Neuronal stem cell (in vitro differentiated cells): Measurements from ENCODE around the gene JAKMIP1. TPM values are rescaled to one million over a fixed set of nuclear protein-coding genes. Genes with fewer than 3 reads are reported as not detected.
A peak's percentile ranks its signal among the peaks of the same experiment; 100 is the strongest.

Experiments
- DNase-seq: peaks from one replicate; pipeline ENCODE4 v3.0.0-alpha.2; 2013; ENCODE audit warnings: low spot score
- H2AFZ ChIP-seq: one replicate; pipeline ENCODE4 v1.6.1; 2013; ENCODE audit warnings: mild to moderate bottlenecking, low read length, inconsistent platforms
- H2AK5ac ChIP-seq: 2 replicates; pipeline ENCODE4 v1.6.1; 2013; ENCODE audit warnings: low read depth, mild to moderate bottlenecking, inconsistent platforms, low read length, moderate library complexity, mixed read lengths
- H2BK120ac ChIP-seq: 2 replicates; pipeline ENCODE4 v1.6.1; 2013; ENCODE audit warnings: low read depth, mild to moderate bottlenecking, inconsistent platforms, low read length, moderate library complexity, mixed read lengths
- H2BK12ac ChIP-seq: one replicate; pipeline ENCODE4 v1.6.1; 2013; ENCODE audit warnings: low read length, inconsistent platforms
- H2BK15ac ChIP-seq: 2 replicates; pipeline ENCODE4 v1.6.1; 2013; ENCODE audit warnings: mild to moderate bottlenecking, low read length, inconsistent platforms, mixed read lengths
- H2BK5ac ChIP-seq: one replicate; pipeline ENCODE4 v1.6.1; 2013; ENCODE audit warnings: inconsistent platforms, mild to moderate bottlenecking, low read length, moderate library complexity
- H3K14ac ChIP-seq: one replicate; pipeline ENCODE4 v1.6.1; 2013; ENCODE audit warnings: low read length, inconsistent platforms
- H3K18ac ChIP-seq: 2 replicates; pipeline ENCODE4 v1.6.1; 2013; ENCODE audit warnings: low read length, inconsistent platforms
- H3K23ac ChIP-seq: 2 replicates; pipeline ENCODE4 v1.6.1; 2013; ENCODE audit warnings: low read depth, mild to moderate bottlenecking, mixed read lengths, low read length, inconsistent platforms; ENCODE audit not compliant: poor library complexity
- H3K27ac ChIP-seq: replicated peaks from 3 replicates; pipeline ENCODE4 v1.5.1; 2013; ENCODE audit warnings: low read length, inconsistent platforms
- H3K27me3 ChIP-seq, 3 experiments: 2 replicates each; pipeline ENCODE4 v1.6.1; 2013; ENCODE audit warnings: low read length in 3 of 3, mild to moderate bottlenecking in 2 of 3, inconsistent platforms in 1 of 3, low read depth in 1 of 3, mixed read lengths in 1 of 3, moderate library complexity in 1 of 3; ENCODE audit not compliant: control insufficient read depth in 3 of 3, insufficient read depth in 3 of 3
- H3K36me3 ChIP-seq, 2 donors: replicated peaks in 1 of 2; 2 replicates each; pipeline ENCODE4 v1.6.1; 2013; ENCODE audit warnings: low read length in 2 of 2; ENCODE audit not compliant: control insufficient read depth in 2 of 2, insufficient read depth in 2 of 2
- H3K4ac ChIP-seq: 2 replicates; pipeline ENCODE4 v1.6.1; 2013; ENCODE audit warnings: inconsistent platforms, mild to moderate bottlenecking, low read length, moderate library complexity
- H3K4me1 ChIP-seq, 2 donors: 1 replicate in 1 of 2; 2 replicates in 1 of 2; pipeline ENCODE4 v1.6.1; 2013; ENCODE audit warnings: low read length in 2 of 2, low read depth in 1 of 2; ENCODE audit not compliant: control insufficient read depth in 2 of 2, insufficient read depth in 1 of 2
- H3K4me2 ChIP-seq: one replicate; pipeline ENCODE4 v1.6.1; 2013; ENCODE audit warnings: mild to moderate bottlenecking, low read length, inconsistent platforms; ENCODE audit not compliant: insufficient read depth, poor library complexity, severe bottlenecking
- H3K4me3 ChIP-seq, 2 donors: 2 replicates each; pipeline ENCODE4 v1.5.1; 2013; ENCODE audit warnings: low read length in 2 of 2, mild to moderate bottlenecking in 2 of 2, inconsistent platforms in 1 of 2, moderate library complexity in 1 of 2
- H3K79me1 ChIP-seq: one replicate; pipeline ENCODE4 v1.6.1; 2013; ENCODE audit warnings: low read depth, mild to moderate bottlenecking, inconsistent platforms, low read length, moderate library complexity
- H3K9ac ChIP-seq: one replicate; pipeline ENCODE4 v1.6.1; 2013; ENCODE audit warnings: mild to moderate bottlenecking, low read depth, low read length, inconsistent platforms; ENCODE audit not compliant: poor library complexity
- H3K9me3 ChIP-seq, 2 donors: replicated peaks in 1 of 2; 2 replicates each; pipeline versions ENCODE3 to v1.6.1; 2013; ENCODE audit warnings: low read length in 2 of 2, mild to moderate bottlenecking in 2 of 2, inconsistent platforms in 1 of 2, low read depth in 1 of 2, mixed read lengths in 1 of 2, moderate library complexity in 1 of 2; ENCODE audit not compliant: control insufficient read depth in 2 of 2, insufficient read depth in 1 of 2
- H4K8ac ChIP-seq: one replicate; pipeline ENCODE4 v1.6.1; 2013; ENCODE audit warnings: low read depth, mild to moderate bottlenecking, inconsistent platforms, low read length, moderate library complexity
- H4K91ac ChIP-seq: one replicate; pipeline ENCODE4 v1.6.1; 2013; ENCODE audit warnings: low read length, low read depth, mild to moderate bottlenecking, inconsistent platforms; ENCODE audit not compliant: poor library complexity
- WGBS, 2 donors: extraction: QIAGEN DNeasy Blood & Tissue Kit; methylation state at CpG; one replicate each; pipeline ENCODE4 v1.1.7; 2013; ENCODE audit warnings: missing lambda C conversion rate in 2 of 2, mixed read lengths in 1 of 2; ENCODE audit not compliant: insufficient read length in 2 of 2, insufficient replicate concordance in 1 of 2; ENCODE audit errors: extremely low coverage in 2 of 2; 5-methylcytosine and 5-hydroxymethylcytosine counted together
- polyA plus RNA-seq, 2 experiments: library from polyadenylated mRNA; stranded (reverse); fragments of 200-250 nt; gene quantifications; one replicate each; pipeline ENCODE4 v1.2.3, GENCODE V29; 2013

Gene JAKMIP1
- polyA plus RNA-seq (2013, experiment 1 of 2) = 2.2 TPM
- 2.1 TPM for polyA plus RNA-seq (2013, experiment 2 of 2)

- peak within 1 kb of the TSS; percentile 48 to 87 for H3K4me3 ChIP-seq
- H3K23ac ChIP-seq = peak within 1 kb of the TSS; percentile 85
- H4K91ac ChIP-seq = no peak within 1 kb of the TSS
- peak within 1 kb of the TSS; percentile 98 for H3K4me2 ChIP-seq
- peaks cover 3 to 5% of the 10 kb centered on the region in 2 donors for H3K9me3 ChIP-seq
- H3K27me3 ChIP-seq = peaks cover 0 to 60% (median 7%) of the 10 kb centered on the region in 3 experiments
- peak within 1 kb of the TSS; percentile 38 for H2BK15ac ChIP-seq
- H3K18ac ChIP-seq = peak within 1 kb of the TSS; percentile 88
- H2BK120ac ChIP-seq = peak within 1 kb of the TSS; percentile 35
- no peaks in the 10 kb centered on the region for H3K36me3 ChIP-seq
- peak within 1 kb of the TSS; percentile 27 for H4K8ac ChIP-seq
- peak within 1 kb of the TSS; percentile 84 for H3K9ac ChIP-seq
- peak within 1 kb of the TSS; percentile 14 for H2BK12ac ChIP-seq
- H3K14ac ChIP-seq = peak within 1 kb of the TSS; percentile 39
- peak; percentile 85 for DNase-seq
- no peak within 1 kb of the TSS for H3K27ac ChIP-seq
- H2AFZ ChIP-seq = peak within 1 kb of the TSS; percentile 98
- no CpG with 5 or more reads among the region's 107 CpGs for WGBS, 2 donors
- H3K4me1 ChIP-seq = peaks cover 3 to 15% of the 10 kb centered on the region in 2 donors
- H2AK5ac ChIP-seq = peak within 1 kb of the TSS; percentile 77
- H3K79me1 ChIP-seq = no peaks in the 10 kb centered on the region
- H2BK5ac ChIP-seq = peak within 1 kb of the TSS; percentile 96
- no peak within 1 kb of the TSS for H3K4ac ChIP-seq
Measured at GRCh38 chr4:6200011-6200921, at the start of gene JAKMIP1. Gene JAKMIP1 (minus strand): TSS chr4:6200549. CDS start chr4:6112850, 87,699 bp downstream.

DNA sequence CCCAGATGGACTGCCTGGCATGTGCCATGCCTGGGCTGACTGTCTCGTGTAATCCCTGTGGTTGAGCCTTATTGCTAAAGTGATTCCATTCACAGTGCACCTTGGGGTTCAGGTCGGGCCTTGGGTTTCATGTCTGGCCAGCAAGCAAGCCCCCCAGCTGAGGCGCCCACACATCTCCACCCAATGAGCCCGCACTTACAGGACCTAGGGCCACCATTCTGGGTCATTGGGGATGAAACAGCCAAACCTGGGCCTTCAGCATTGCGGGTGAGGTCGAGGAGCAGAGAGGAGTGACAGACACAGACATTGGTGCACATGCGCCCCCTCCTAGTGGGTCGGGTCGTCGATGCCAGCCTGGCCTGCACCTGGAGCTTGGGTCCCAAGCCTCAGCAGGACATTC, 48.0 kb upstream of the JAKMIP1 start:
- Histone ChIP-seq H3K18ac (no peak overlapping the region), H2AK5ac (peak overlapping the region; percentile 51), H3K79me1 (peaks cover 2% of the 10 kb centered on the region), H3K4me1 (no peaks in the 10 kb centered on the region), H3K9me3 (peaks cover 0 to 14% of the 10 kb centered on the region in 2 donors), H3K36me3 (no peaks in the 10 kb centered on the region), H3K4me3 (no peak overlapping the region), H2AFZ (no peak overlapping the region), H4K8ac (no peak overlapping the region), H3K9ac (no peak overlapping the region), H3K4me2 (no peak overlapping the region), H2BK15ac (no peak overlapping the region), H2BK12ac (no peak overlapping the region), H3K4ac (no peak overlapping the region), H4K91ac (no peak overlapping the region), H3K27me3 (peaks cover 0 to 38% (median 0%) of the 10 kb centered on the region in 3 experiments), H2BK120ac (no peak overlapping the region), H3K23ac (no peak overlapping the region), H3K14ac (peak overlapping the region; percentile 26), H3K27ac (no peak overlapping the region), H2BK5ac (no peak overlapping the region)
- WGBS, 2 donors = no CpG with 5 or more reads among the region's 10 CpGs
- DNase-seq = no peak

- Histone ChIP-seq H2AFZ (no peak overlapping the region), H3K4me3 (no peak overlapping the region), H2BK15ac (no peak overlapping the region), H3K14ac (peak overlapping the region; percentile 50), H3K9ac (no peak overlapping the region), H3K4me2 (no peak overlapping the region), H3K36me3 (no peaks in the 10 kb centered on the region), H2BK12ac (no peak overlapping the region), H4K91ac (no peak overlapping the region), H3K79me1 (peaks cover 2% of the 10 kb centered on the region), H3K27ac (no peak overlapping the region), H3K18ac (peak overlapping the region; percentile 69), H3K4ac (no peak overlapping the region), H2BK5ac (no peak overlapping the region), H2AK5ac (peak overlapping the region; percentile 54), H3K4me1 (no peaks in the 10 kb centered on the region), H3K9me3 (peaks cover 0 to 14% of the 10 kb centered on the region in 2 donors), H3K27me3 (peaks cover 0 to 34% (median 0%) of the 10 kb centered on the region in 3 experiments), H2BK120ac (no peak overlapping the region), H3K23ac (no peak overlapping the region), H4K8ac (no peak overlapping the region)
- no peak for DNase-seq
- no CpG with 5 or more reads among the region's 9 CpGs for WGBS, 2 donors
Measured at GRCh38 chr4:6246170-6246634, 45.9 kb upstream of the JAKMIP1 start.
